Left hindlimb (tissue), 1 donor: Measurements from ENCODE around the gene PCDHGA7.
"Not testable (repeated sequence)": the region's sequence is repeated elsewhere in the genome, so short reads cannot be mapped to it uniquely, and the experiment has no call there.

ENCODE experiments used
- DNase-seq: peaks from one replicate; pipeline ENCODE4 v3.0.0-alpha.2; 2018

The PCDHGA7 gene

GRCh38 chr5:141432726-141433125 is 50.2 kb downstream of the PCDHGA7 start:
- not testable (repeated sequence) for DNase-seq

GRCh38 chr5:141434006-141434405 is 51.5 kb downstream of the PCDHGA7 start:
- DNase-seq = no peak
